Fibroblast of pulmonary artery (primary cell): Measurements from ENCODE around the gene COL15A1.

Experiments used
- DNase-seq: peaks from one replicate; pipeline ENCODE4 v3.0.0-alpha.2; 2010; ENCODE audit warnings: low read depth
- H3K4me3 ChIP-seq: replicated peaks from 2 replicates; pipeline ENCODE4 v1.5.1; 2011; ENCODE audit warnings: low read depth, mild to moderate bottlenecking, control low read depth, low read length, moderate library complexity
- CTCF ChIP-seq: IDR thresholded peaks from 2 replicates; pipeline ENCODE4 v1.5.1; 2011; ENCODE audit warnings: mild to moderate bottlenecking, control low read depth, low read length, inconsistent platforms; ENCODE audit errors: missing control alignments

Gene COL15A1

GRCh38 chr9:98962181-98962560 is 18.5 kb downstream of the COL15A1 start:
- TF ChIP-seq CTCF = no peak
- DNase-seq = no peak
- no peak overlapping the region for H3K4me3 ChIP-seq

DNA sequence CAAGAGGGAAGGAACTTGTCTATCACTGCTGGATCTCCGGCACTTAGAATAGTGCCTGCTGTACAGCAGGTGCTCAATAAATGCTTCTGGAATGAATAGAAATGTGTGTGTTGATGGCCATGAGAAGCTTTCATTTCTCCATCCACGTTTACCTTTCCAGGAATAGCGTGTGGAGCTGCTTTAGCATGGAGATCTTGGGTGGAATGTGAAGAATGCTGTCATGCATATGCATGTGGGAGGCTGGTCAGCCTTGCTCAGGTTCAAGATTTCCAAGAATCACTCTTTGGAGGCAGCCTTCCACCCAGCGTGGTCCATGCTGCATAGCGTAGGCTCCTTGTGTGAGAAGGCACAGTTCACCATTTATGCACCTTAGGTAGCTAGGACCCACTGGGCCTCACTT is 19.2 kb downstream of the COL15A1 start:
- TF ChIP-seq CTCF = no peak

DNA sequence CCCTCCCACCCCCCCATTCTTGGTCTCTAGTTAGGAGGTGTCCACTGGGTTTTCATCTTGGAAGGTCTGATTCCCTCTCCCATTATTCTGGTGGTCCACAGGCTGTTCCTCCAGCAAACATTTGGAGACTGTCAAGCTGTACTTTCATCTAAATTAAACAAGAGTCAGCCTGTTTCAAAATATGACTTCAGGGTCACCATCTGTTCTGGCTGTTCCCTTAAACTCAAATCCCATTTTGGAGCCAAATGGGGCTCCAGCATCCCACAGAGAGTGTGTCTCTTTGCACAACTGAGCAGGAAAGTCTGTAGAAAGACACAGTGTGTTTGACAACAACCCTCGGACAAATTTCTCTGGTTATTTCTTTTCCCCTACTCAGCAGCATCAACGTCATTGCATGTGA is 20.5 kb downstream of the COL15A1 start:
- no peak for DNase-seq
- H3K4me3 ChIP-seq = no peak overlapping the region
- no peak for TF ChIP-seq CTCF

More for the DNA sequence above, 19.2 kb downstream of the COL15A1 start:
- peak; percentile 8 for DNase-seq
- no peak overlapping the region for H3K4me3 ChIP-seq

DNA sequence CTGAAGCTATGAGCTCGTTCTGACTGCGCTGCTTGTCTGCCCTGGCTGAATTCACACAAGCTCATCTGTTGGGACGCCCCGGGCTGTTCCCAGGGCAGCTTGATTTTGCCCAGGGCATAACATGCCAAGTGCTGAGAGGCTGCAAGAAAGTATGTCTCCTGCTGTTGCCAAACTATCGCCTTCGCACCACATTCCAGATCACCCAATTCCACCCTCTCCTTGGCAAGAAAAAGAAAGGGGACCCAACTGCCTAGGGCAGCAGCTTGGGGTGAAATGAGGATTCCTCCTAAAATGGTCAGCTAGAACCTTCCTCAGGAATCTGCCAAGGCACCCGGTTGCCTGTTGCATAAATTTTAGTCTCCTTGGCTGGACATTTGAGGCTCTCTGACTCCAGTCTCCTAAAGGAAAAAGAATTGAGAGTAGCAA is 21.2 kb downstream of the COL15A1 start:
- H3K4me3 ChIP-seq = no peak overlapping the region
- TF ChIP-seq CTCF = no peak
- DNase-seq = no peak

DNA sequence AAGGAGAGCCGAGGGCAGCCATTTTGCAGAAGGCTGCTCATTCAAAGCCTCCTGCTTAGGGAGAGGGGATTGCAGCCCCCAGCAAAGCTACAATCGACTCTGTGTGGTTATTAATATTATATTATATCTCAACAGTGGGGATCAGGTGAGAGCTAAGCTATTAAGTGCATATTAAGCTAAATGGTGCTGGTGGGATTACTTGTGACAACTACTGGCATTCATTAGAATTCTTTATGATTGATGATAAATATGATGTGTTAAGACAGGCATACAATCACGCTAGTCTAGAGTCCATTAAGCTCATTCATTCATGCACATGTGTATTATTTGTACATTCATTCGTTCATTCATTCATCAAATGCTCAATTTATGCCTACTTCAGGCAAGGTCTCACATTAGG is 23.0 kb downstream of the COL15A1 start:
- no peak overlapping the region for H3K4me3 ChIP-seq
- no peak for TF ChIP-seq CTCF
- no peak for DNase-seq

DNA sequence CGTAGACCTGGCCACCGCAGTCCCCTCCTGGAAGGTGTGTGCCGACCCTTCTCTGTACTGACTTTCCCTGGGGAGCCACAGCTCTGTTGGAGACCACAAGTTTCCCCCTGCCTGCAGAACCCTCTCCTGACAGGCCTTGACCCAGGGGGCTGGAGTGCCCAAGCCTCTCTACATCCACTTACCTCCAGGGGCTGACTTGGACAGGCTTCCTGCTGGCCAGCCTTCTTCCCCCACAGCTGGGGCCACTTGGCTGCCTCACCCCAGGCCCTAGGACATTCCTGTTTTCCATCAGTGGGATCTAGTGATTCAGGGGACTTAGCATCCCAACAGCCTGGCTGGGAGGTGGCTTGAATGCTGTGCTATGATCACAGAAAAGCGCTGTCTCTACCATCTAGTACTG is 23.6 kb downstream of the COL15A1 start:
- no peak overlapping the region for H3K4me3 ChIP-seq
- DNase-seq = no peak
- TF ChIP-seq CTCF = no peak

DNA sequence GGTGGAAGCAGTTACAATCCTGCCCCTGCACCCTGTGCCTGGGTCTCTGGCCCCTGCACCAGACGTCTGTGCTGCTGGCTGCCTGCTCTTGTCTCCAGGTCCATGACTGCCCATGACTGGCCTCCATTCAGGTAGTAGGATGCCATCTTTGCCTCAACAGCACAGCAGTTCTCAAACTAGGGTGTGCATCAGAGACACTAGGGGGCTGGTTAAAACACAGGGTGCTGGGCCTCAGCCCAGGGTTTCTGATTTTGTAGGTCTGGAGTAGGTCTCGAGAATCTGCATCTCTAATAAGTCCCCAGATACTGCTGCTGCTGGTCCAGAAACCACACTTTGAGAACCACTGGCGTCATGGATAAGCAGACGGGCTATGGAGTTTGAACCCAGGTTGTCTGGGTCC is 24.0 kb downstream of the COL15A1 start:
- no peak for DNase-seq
- TF ChIP-seq CTCF = no peak
- H3K4me3 ChIP-seq = no peak overlapping the region
